A549 (cell line): ENCODE measurements around the gene RARA.

ENCODE experiments used
- CBX8 ChIP-seq: fragments of 200-600 bp; sonication (generic); IDR thresholded peaks from 2 replicates; pipeline ENCODE4 v1.6.1; 2016
- CTCF ChIP-seq: fragments of >200 bp; sonication (Bioruptor Twin); formaldehyde crosslinking; IDR thresholded peaks from 3 replicates; pipeline ENCODE4 v1.5.1; 2016
- ELK1 ChIP-seq: fragments of 150-350 bp; IDR thresholded peaks from 2 replicates; pipeline ENCODE4 v1.6.1; 2014; ENCODE audit warnings: low read depth, mild to moderate bottlenecking, low read length
- EP300 ChIP-seq, 2 experiments: fragments of >200 bp; sonication (Bioruptor Twin); formaldehyde crosslinking; IDR thresholded peaks; 2 replicates in 1 of 2; 3 replicates in 1 of 2; pipeline ENCODE4 v1.6.1; 2016 to 2017
- MAFK ChIP-seq: fragments of 450-650 bp; IDR thresholded peaks from 2 replicates; pipeline ENCODE4 v1.6.1; 2014; ENCODE audit not compliant: partially characterized antibody
- MAZ ChIP-seq: fragments of 150-350 bp; IDR thresholded peaks from 2 replicates; pipeline ENCODE4 v1.6.1; 2014; ENCODE audit warnings: antibody characterized with exemption, low read depth, low read length, borderline replicate concordance
- MYC ChIP-seq: IDR thresholded peaks from 2 replicates; pipeline ENCODE4 v1.6.1; 2012; ENCODE audit warnings: mild to moderate bottlenecking, inconsistent platforms, low read length, improper control_type of control experiment, borderline replicate concordance
- RAD21 ChIP-seq, 2 experiments: fragments of >200 bp in 1 of 2; sonication (Bioruptor Twin) in 1 of 2; formaldehyde crosslinking in 1 of 2; IDR thresholded peaks in 1 of 2; conservative IDR thresholded peaks in 1 of 2; 2 replicates in 1 of 2; 3 replicates in 1 of 2; pipeline ENCODE4 v1.6.1; 2012 to 2018; ENCODE audit warnings: inconsistent platforms in 1 of 2
- REST ChIP-seq: fragments of 200-600 bp; sonication (generic); IDR thresholded peaks from 2 replicates; pipeline ENCODE4 v1.6.1; 2016; ENCODE audit warnings: antibody characterized with exemption, mild to moderate bottlenecking, moderate library complexity
- RNF2 ChIP-seq: fragments of 200-600 bp; sonication (generic); IDR thresholded peaks from 2 replicates; pipeline ENCODE4 v1.6.1; 2016; ENCODE audit warnings: low read depth, mild to moderate bottlenecking, antibody characterized with exemption, moderate library complexity, borderline replicate concordance
- SMC3 ChIP-seq: fragments of >200 bp; sonication (Bioruptor Twin); formaldehyde crosslinking; IDR thresholded peaks from 3 replicates; pipeline ENCODE4 v1.6.1; 2018; ENCODE audit warnings: inconsistent platforms

- no peak for TF ChIP-seq CTCF
- TF ChIP-seq EP300 (IDR thresholded peaks at IDR 0.05): no peak
- no peak; a peak in 1 of 5 replicates for TF ChIP-seq RAD21 (conservative IDR thresholded peaks at IDR 0.05 in 1 of 2, IDR thresholded peaks at IDR 0.05 in 1 of 2)
- TF ChIP-seq MYC: no peak
- TF ChIP-seq MAFK: no peak
- TF ChIP-seq RNF2: no peak
- no peak for TF ChIP-seq CBX8
- no peak for TF ChIP-seq MAZ
- no peak for TF ChIP-seq ELK1
- TF ChIP-seq REST: no peak
- 0 out of 3 replicates have a peak, but pooled peaks have one; percentile 12 for TF ChIP-seq SMC3
Measured at GRCh38 chr17:40309031-40309948, at the start of gene RARA.
